GM21381 (cell line): ENCODE measurements around the gene PUM1.

Experiments used
- ATAC-seq: cut with Tn5 transposase; IDR thresholded peaks from one replicate; pipeline ENCODE4 v1.9.1; 2021; ENCODE audit warnings: mild to moderate bottlenecking, moderate library complexity; ENCODE audit not compliant: unreplicated experiment

PUM1 gene

GRCh38 chr1:31029026-31029425 is 36.5 kb downstream of the PUM1 start:
- no peak for ATAC-seq

GRCh38 chr1:31027693-31028526 is 37.6 kb downstream of the PUM1 start:
- ATAC-seq: no peak

GRCh38 chr1:31022259-31022658 is 43.3 kb downstream of the PUM1 start:
- no peak for ATAC-seq

- ATAC-seq: no peak
These were observed 45.3 kb downstream of the PUM1 start for GRCh38 chr1:31020007-31020790.

GRCh38 chr1:31019401-31019800 is 46.1 kb downstream of the PUM1 start:
- no peak for ATAC-seq

GRCh38 chr1:31016868-31017267 is 48.6 kb downstream of the PUM1 start:
- ATAC-seq: no peak

- ATAC-seq: peak; percentile 56
These were observed 52.2 kb downstream of the PUM1 start for GRCh38 chr1:31013187-31013864.

GRCh38 chr1:31012210-31012924 is 53.1 kb downstream of the PUM1 start:
- ATAC-seq: no peak

- no peak for ATAC-seq
These were observed 53.8 kb downstream of the PUM1 start for GRCh38 chr1:31011719-31012118.

- ATAC-seq: peak; percentile 47
These were observed 55.2 kb downstream of the PUM1 start for GRCh38 chr1:31010086-31010989.

- ATAC-seq: no peak
These were observed 58.0 kb downstream of the PUM1 start for GRCh38 chr1:31007462-31007991.

GRCh38 chr1:31006747-31007146 is 58.8 kb downstream of the PUM1 start:
- no peak for ATAC-seq

GRCh38 chr1:31005617-31006166 is 59.8 kb downstream of the PUM1 start:
- no peak for ATAC-seq

GRCh38 chr1:31005198-31005597 is 60.3 kb downstream of the PUM1 start:
- ATAC-seq: no peak

- no peak for ATAC-seq
These were observed 61.3 kb downstream of the PUM1 start for GRCh38 chr1:31004231-31004621.

GRCh38 chr1:31003613-31004230 is 61.8 kb downstream of the PUM1 start:
- no peak for ATAC-seq

GRCh38 chr1:31000301-31000700 is 65.2 kb downstream of the PUM1 start:
- ATAC-seq: no peak

- no peak for ATAC-seq
These were observed 66.6 kb downstream of the PUM1 start for GRCh38 chr1:30998887-30999286.

- ATAC-seq: no peak
These were observed 67.3 kb downstream of the PUM1 start for GRCh38 chr1:30998171-30998570.
